ENCODE measurements around the gene SLC43A2. TPM values are rescaled to one million over a fixed set of nuclear protein-coding genes. Genes with fewer than 3 reads are reported as not detected.

The SLC43A2 gene
- total RNA-seq, 2 experiments from 2014 or later, result 0.55 to 1.3 TPM

- ATAC-seq (no peak), DNase-seq (no peak)
- CTCF ChIA-PET, result interaction anchor here (0.5 to 2.8 kb wide), 4 partner anchors 11 to 58 kb away, joined by 3 to 16 read pairs (median 4); partner anchors contain the start of gene RILP
- Mint-ChIP-seq H3K27ac (no peak overlapping the region), H3K9me3 (ENCODE audit: low read depth) (no peaks in the 10 kb centered on the region), H3K27me3 (peaks cover 28% of the 10 kb centered on the region), H3K4me1 (peaks cover 7% of the 10 kb centered on the region), H3K36me3 (no peaks in the 10 kb centered on the region), H3K4me3 (no peak overlapping the region)
Measured at GRCh38 chr17:1625581-1625980, 3.1 kb downstream of the SLC43A2 start.

DNA sequence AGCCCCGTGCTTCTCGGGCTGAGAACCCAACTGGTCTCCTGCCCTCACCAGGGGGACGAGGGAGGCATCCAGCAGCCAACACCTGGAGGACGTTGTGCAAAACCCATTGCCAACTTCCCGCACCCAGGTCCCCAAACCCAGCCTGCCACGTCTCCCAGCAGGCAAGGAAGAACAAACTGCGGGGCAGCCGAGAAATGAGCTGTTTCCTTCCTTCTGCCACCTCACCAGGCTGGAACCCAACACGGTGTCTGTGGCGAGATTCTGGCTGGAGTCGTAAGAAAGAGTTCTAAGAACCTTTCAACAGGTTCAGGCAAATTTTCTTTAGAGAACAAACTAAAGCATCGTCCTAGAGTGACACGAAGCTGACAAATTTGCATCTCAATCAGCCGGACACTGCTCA is 3.6 kb downstream of the SLC43A2 start:
- H3K9me3 Mint-ChIP-seq (ENCODE audit: low read depth), result no peaks in the 10 kb centered on the region
- no peak overlapping the region for H3K27ac Mint-ChIP-seq
- CTCF ChIA-PET, result interaction anchor here (0.5 to 2.8 kb wide), 3 partner anchors 24 to 58 kb away, joined by 3 to 16 read pairs (median 5); partner anchors contain the start of gene RILP
- no peak for ATAC-seq
- no peak for DNase-seq
- H3K36me3 Mint-ChIP-seq, result no peaks in the 10 kb centered on the region
- peaks cover 25% of the 10 kb centered on the region for H3K27me3 Mint-ChIP-seq
- no peak overlapping the region for H3K4me3 Mint-ChIP-seq
- H3K4me1 Mint-ChIP-seq, result peaks cover 5% of the 10 kb centered on the region

GRCh38 chr17:1624650-1625049 is 4.0 kb downstream of the SLC43A2 start:
- H3K36me3 Mint-ChIP-seq, result no peaks in the 10 kb centered on the region
- H3K27me3 Mint-ChIP-seq, result peaks cover 24% of the 10 kb centered on the region
- no peak overlapping the region for H3K27ac Mint-ChIP-seq
- H3K4me1 Mint-ChIP-seq, result peaks cover 4% of the 10 kb centered on the region
- ATAC-seq (no peak), DNase-seq (no peak)
- H3K9me3 Mint-ChIP-seq (ENCODE audit: low read depth), result no peaks in the 10 kb centered on the region
- CTCF ChIA-PET, result interaction anchor here (1.7 to 2.8 kb wide), 2 partner anchors 25 to 50 kb away, joined by 5 to 16 read pairs; partner anchors contain the start of gene RILP
- no peak overlapping the region for H3K4me3 Mint-ChIP-seq

DNA sequence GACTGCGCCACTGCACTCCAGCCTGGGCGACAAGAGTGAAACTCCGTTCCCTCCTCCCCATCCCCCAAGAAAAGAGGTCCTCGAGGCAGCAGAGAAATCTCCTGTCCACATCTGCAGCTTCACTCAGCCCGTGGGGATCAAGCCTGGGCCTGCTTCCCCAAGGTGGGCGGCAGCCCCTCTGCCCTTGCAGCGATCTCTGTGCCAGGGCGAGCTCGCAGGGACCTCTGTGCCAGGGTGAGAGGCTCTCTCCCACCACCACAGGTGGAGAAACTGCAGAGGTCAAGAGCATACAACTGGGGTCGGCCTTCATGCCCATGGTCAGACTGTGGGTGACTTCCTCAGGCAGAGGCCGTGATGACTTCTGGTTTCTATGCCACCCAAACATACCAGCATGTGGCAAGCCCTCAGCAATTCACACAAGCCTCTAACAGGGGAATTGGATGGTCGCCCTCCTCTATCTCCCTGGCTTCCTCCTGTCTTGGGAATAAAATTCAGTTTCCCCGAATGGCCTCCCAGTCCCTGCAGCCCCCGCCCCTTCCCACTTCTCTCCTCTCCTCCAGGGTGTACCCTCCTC is 5.5 kb downstream of the SLC43A2 start:
- H3K9me3 Mint-ChIP-seq (ENCODE audit: low read depth), result no peaks in the 10 kb centered on the region
- no peak overlapping the region for H3K4me3 Mint-ChIP-seq
- no peaks in the 10 kb centered on the region for H3K36me3 Mint-ChIP-seq
- CTCF ChIA-PET, result interaction anchor here (1.3 kb wide), 1 partner anchor 49 kb away, joined by 4 read pairs; no protein-coding TSS in a partner anchor
- H3K27ac Mint-ChIP-seq, result no peak overlapping the region
- peaks cover 4% of the 10 kb centered on the region for H3K4me1 Mint-ChIP-seq
- peaks cover 24% of the 10 kb centered on the region for H3K27me3 Mint-ChIP-seq
- DNase-seq, result no peak
- ATAC-seq, result no peak

DNA sequence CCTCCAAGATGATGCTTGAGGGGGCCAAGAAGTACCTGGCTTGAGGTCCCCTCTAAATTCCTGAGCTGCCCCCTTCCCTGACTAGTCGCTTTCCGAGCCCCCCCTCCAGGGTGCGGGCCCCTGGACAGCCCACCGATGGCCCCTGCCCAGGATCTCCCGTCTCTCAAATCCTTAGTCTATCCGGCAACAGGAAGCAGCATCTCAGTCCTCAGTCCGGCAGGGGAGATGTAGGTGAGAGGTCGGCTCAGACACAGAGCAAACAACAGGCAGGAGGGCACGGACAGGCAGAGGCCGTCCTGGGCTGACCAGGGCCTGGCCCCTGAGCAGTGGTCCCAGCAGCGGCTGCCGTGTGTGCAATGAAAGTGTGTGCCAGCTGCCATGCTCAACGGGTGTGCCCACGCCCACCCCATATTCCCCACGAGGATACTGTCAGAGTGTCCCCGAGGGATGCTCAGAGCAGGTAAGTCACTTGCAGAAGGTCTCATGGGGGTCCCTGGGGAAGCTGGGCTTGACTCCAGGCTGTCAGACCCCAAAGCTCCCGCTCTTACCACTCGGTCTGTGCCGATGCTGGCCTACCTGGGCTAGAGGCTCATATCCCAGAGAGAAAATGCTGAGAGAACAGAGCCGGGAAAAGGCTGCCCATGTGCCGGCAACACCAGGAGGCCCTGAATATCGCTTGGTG is 7.2 kb downstream of the SLC43A2 start:
- Mint-ChIP-seq H3K9me3 (ENCODE audit: low read depth) (no peaks in the 10 kb centered on the region), H3K36me3 (no peaks in the 10 kb centered on the region), H3K27ac (no peak overlapping the region), H3K4me3 (no peak overlapping the region), H3K27me3 (peaks cover 13% of the 10 kb centered on the region), H3K4me1 (no peaks in the 10 kb centered on the region)
- no peak for DNase-seq
- ATAC-seq, result no peak
- CTCF ChIA-PET, result interaction anchor here (2.5 kb wide), 1 partner anchor 9 kb away, joined by 9 read pairs; no protein-coding TSS in a partner anchor

DNA sequence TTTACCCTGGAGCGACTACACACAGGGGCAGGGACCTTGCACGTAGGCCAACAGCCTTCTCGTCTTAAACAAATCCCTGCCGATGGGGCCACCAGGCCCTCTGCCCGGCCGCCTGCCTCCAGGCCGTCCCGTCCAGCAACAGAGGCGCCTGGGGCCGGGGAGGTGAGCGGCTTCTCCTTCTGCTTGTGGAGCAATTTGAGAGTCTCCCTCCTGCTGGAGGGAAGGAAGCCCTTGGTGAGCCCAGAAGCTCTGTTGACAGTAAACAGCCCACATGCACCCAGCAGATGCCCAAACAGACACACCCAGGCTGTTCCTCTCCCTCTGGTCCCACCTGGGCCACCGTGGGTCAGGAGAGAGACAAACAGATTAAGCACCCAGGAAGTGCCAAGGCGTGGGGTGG is 8.1 kb downstream of the SLC43A2 start:
- Mint-ChIP-seq H3K27ac (no peak overlapping the region), H3K27me3 (peaks cover 4% of the 10 kb centered on the region), H3K9me3 (ENCODE audit: low read depth) (no peaks in the 10 kb centered on the region), H3K4me3 (no peak overlapping the region), H3K36me3 (no peaks in the 10 kb centered on the region), H3K4me1 (no peaks in the 10 kb centered on the region)
- CTCF ChIA-PET, result interaction anchor here (2.5 kb wide), 1 partner anchor 9 kb away, joined by 9 read pairs; no protein-coding TSS in a partner anchor
- DNase-seq (no peak), ATAC-seq (no peak)

- CTCF ChIA-PET, result interaction anchor here (0.9 to 1.5 kb wide), 2 partner anchors 12 to 32 kb away, joined by 3 to 6 read pairs; partner anchors contain the start of gene RILP
- no peaks in the 10 kb centered on the region for H3K36me3 Mint-ChIP-seq
Measured at GRCh38 chr17:1617620-1618174, 10.9 kb downstream of the SLC43A2 start.

GRCh38 chr17:1616101-1616500 is 12.5 kb downstream of the SLC43A2 start:
- H3K4me3 Mint-ChIP-seq, result no peak overlapping the region
- no peaks in the 10 kb centered on the region for H3K9me3 Mint-ChIP-seq (ENCODE audit: low read depth)
- no peaks in the 10 kb centered on the region for H3K36me3 Mint-ChIP-seq
- no peak overlapping the region for H3K27ac Mint-ChIP-seq
- no peaks in the 10 kb centered on the region for H3K27me3 Mint-ChIP-seq
- peaks cover 4% of the 10 kb centered on the region for H3K4me1 Mint-ChIP-seq
- CTCF ChIA-PET, result interaction anchor here (0.7 to 1.7 kb wide), 3 partner anchors 14 to 30 kb away, joined by 3 to 5 read pairs (median 4); no protein-coding TSS in a partner anchor
- ATAC-seq (no peak), DNase-seq (no peak)

More at GRCh38 chr17:1617620-1618174, 10.9 kb downstream of the SLC43A2 start:
- no peak for DNase-seq
- Mint-ChIP-seq H3K4me3 (no peak overlapping the region), H3K27me3 (no peaks in the 10 kb centered on the region), H3K4me1 (peaks cover 4% of the 10 kb centered on the region), H3K9me3 (ENCODE audit: low read depth) (no peaks in the 10 kb centered on the region), H3K27ac (no peak overlapping the region)
- no peak for ATAC-seq

DNA sequence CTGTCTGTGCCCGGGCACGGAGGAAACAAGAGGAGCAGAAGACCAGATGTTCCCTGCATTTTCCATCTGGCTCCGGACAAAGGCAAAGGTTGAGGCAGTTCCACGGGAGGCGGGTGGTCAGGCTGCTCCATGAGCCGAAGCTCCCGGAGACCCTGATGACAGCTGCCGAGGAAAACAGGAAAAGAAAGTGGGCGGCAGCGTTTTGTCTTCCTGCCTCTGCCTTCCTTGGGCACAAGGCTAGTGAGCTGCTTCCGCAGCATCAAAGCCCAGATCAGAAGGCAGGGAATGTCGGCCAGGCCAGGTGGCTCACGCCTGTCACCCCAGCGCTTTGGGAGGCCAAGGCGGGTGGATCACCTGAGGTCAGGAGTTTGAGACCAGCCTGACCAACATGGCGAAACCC is 16.2 kb downstream of the SLC43A2 start:
- Mint-ChIP-seq H3K27ac (no peak overlapping the region), H3K4me1 (peaks cover 10% of the 10 kb centered on the region), H3K4me3 (no peak overlapping the region), H3K27me3 (no peaks in the 10 kb centered on the region), H3K9me3 (ENCODE audit: low read depth) (no peaks in the 10 kb centered on the region), H3K36me3 (no peaks in the 10 kb centered on the region)
- ATAC-seq (no peak), DNase-seq (no peak)
- CTCF ChIA-PET, result no interaction called here

- no peak overlapping the region for H3K27ac Mint-ChIP-seq
- no peak overlapping the region for H3K4me3 Mint-ChIP-seq
- CTCF ChIA-PET, result no interaction called here
- ATAC-seq (no peak), DNase-seq (no peak)
- H3K27me3 Mint-ChIP-seq, result no peaks in the 10 kb centered on the region
- no peaks in the 10 kb centered on the region for H3K9me3 Mint-ChIP-seq (ENCODE audit: low read depth)
- H3K36me3 Mint-ChIP-seq, result no peaks in the 10 kb centered on the region
- peaks cover 17% of the 10 kb centered on the region for H3K4me1 Mint-ChIP-seq
Measured at GRCh38 chr17:1611715-1612114, 16.9 kb downstream of the SLC43A2 start.

GRCh38 chr17:1608676-1609075 is 20.0 kb downstream of the SLC43A2 start:
- DNase-seq, result no peak
- Mint-ChIP-seq H3K4me1 (peaks cover 13% of the 10 kb centered on the region), H3K27ac (no peak overlapping the region), H3K36me3 (no peaks in the 10 kb centered on the region), H3K9me3 (ENCODE audit: low read depth) (no peaks in the 10 kb centered on the region), H3K27me3 (no peaks in the 10 kb centered on the region), H3K4me3 (no peak overlapping the region)
- CTCF ChIA-PET, result interaction anchor here (2.1 kb wide), 1 partner anchor 21 kb away, joined by 10 read pairs; no protein-coding TSS in a partner anchor
- no peak for ATAC-seq

- Mint-ChIP-seq H3K27ac (no peak overlapping the region), H3K36me3 (no peaks in the 10 kb centered on the region), H3K27me3 (no peaks in the 10 kb centered on the region), H3K9me3 (ENCODE audit: low read depth) (no peaks in the 10 kb centered on the region), H3K4me3 (no peak overlapping the region), H3K4me1 (peaks cover 13% of the 10 kb centered on the region)
- DNase-seq, result no peak
- peak; percentile 10 for ATAC-seq
- CTCF ChIA-PET, result interaction anchor here (2.0 to 2.1 kb wide), 2 partner anchors 22 to 33 kb away, joined by 8 to 10 read pairs; no protein-coding TSS in a partner anchor
Measured at GRCh38 chr17:1607971-1608320, 20.7 kb downstream of the SLC43A2 start.

- Mint-ChIP-seq H3K4me3 (no peak overlapping the region), H3K4me1 (peaks cover 13% of the 10 kb centered on the region), H3K9me3 (ENCODE audit: low read depth) (peaks cover 3% of the 10 kb centered on the region), H3K27me3 (no peaks in the 10 kb centered on the region), H3K36me3 (no peaks in the 10 kb centered on the region), H3K27ac (no peak overlapping the region)
- CTCF ChIA-PET, result interaction anchor here (2.0 to 2.1 kb wide), 2 partner anchors 24 to 32 kb away, joined by 8 to 10 read pairs; no protein-coding TSS in a partner anchor
- no peak for DNase-seq
- no peak for ATAC-seq
Measured at GRCh38 chr17:1606352-1606985, 22.2 kb downstream of the SLC43A2 start.
